H1 (cell line): ENCODE data around the gene VEPH1. TPM values are rescaled to one million over a fixed set of nuclear protein-coding genes. Genes with fewer than 3 reads are reported as not detected.

Experiments
- CTCF ChIA-PET: fragments of 300-600 bp; sonication (Branson Sonifier 250); formaldehyde crosslinking; loops from one replicate; lab custom pipeline; 2021; ENCODE audit not compliant: partially characterized antibody; lab: Charles Lee
- POLR2A ChIA-PET: fragments of 300-600 bp; sonication (Branson Sonifier 250); formaldehyde crosslinking; loops from one replicate; lab custom pipeline; 2021; ENCODE audit warnings: inconsistent platforms; ENCODE audit not compliant: partially characterized antibody; lab: Charles Lee
- DNase-seq, 2 experiments: peaks; one replicate each; pipeline versions ENCODE4 v3.0.0 to v3.0.0-alpha.2; 2010 to 2022; ENCODE audit warnings: low spot score in 2 of 2, low read depth in 1 of 2, mixed read lengths in 1 of 2
- FAIRE-seq: peaks from 2 replicates; lab custom pipeline; 2011; peaks lifted over from hg19 to GRCh38; lab: Jason Lieb, UNC
- H2AFZ ChIP-seq: 2 replicates; pipeline ENCODE4 v1.8.1; 2012; ENCODE audit warnings: low read length, inconsistent platforms
- H2AK5ac ChIP-seq: 2 replicates; pipeline ENCODE4 v1.6.1; 2013; ENCODE audit warnings: low read depth, low read length
- H2BK120ac ChIP-seq: replicated peaks from 2 replicates; pipeline ENCODE3; 2013; ENCODE audit warnings: low read depth, low read length, inconsistent platforms
- H2BK12ac ChIP-seq: 2 replicates; pipeline ENCODE4 v1.6.1; 2013; ENCODE audit warnings: low read depth, low read length
- H2BK15ac ChIP-seq: 2 replicates; pipeline ENCODE4 v1.6.1; 2013; ENCODE audit warnings: low read length
- H2BK20ac ChIP-seq: 2 replicates; pipeline ENCODE4 v1.6.1; 2013; ENCODE audit warnings: low read length
- H2BK5ac ChIP-seq: 2 replicates; pipeline ENCODE4 v1.6.1; 2013; ENCODE audit warnings: low read depth, low read length
- H3K14ac ChIP-seq: 2 replicates; pipeline ENCODE4 v1.6.1; 2013; ENCODE audit warnings: inconsistent platforms; ENCODE audit not compliant: insufficient read length
- H3K18ac ChIP-seq: 2 replicates; pipeline ENCODE4 v1.6.1; 2013; ENCODE audit warnings: low read length; ENCODE audit errors: extremely low read depth
- H3K23ac ChIP-seq: 2 replicates; pipeline ENCODE4 v1.6.1; 2013; ENCODE audit warnings: inconsistent platforms; ENCODE audit not compliant: insufficient read length
- H3K23me2 ChIP-seq: 2 replicates; pipeline ENCODE4 v1.6.1; 2013; ENCODE audit warnings: low read depth, low read length
- H3K27ac ChIP-seq: 2 replicates; pipeline ENCODE4 v1.6.1; 2011; ENCODE audit warnings: low read depth, low read length, inconsistent platforms
- H3K27me3 ChIP-seq, 4 experiments: replicated peaks in 1 of 4; 1 replicate in 1 of 4; 2 replicates in 3 of 4; pipeline versions ENCODE4 v1.6.1 to v1.8.1; 2011 to 2013; ENCODE audit warnings: low read length in 3 of 4, mild to moderate bottlenecking in 3 of 4, inconsistent platforms in 2 of 4, mixed read lengths in 2 of 4, moderate library complexity in 1 of 4; ENCODE audit not compliant: control insufficient read depth in 3 of 4, insufficient read depth in 3 of 4; ENCODE audit errors: extremely low read depth in 1 of 4
- H3K36me3 ChIP-seq, 4 experiments: 2 replicates each; pipeline versions ENCODE4 v1.6.1 to v1.8.1; 2011 to 2013; ENCODE audit warnings: mild to moderate bottlenecking in 4 of 4, low read length in 3 of 4, moderate library complexity in 2 of 4, control low read depth in 1 of 4, inconsistent platforms in 1 of 4; ENCODE audit not compliant: insufficient read depth in 4 of 4, control insufficient read depth in 2 of 4
- H3K4ac ChIP-seq: replicated peaks from 2 replicates; pipeline ENCODE3; 2013; ENCODE audit warnings: low read length, low read depth, mixed read lengths, inconsistent platforms; ENCODE audit not compliant: insufficient read length
- H3K4me1 ChIP-seq, 4 experiments: replicated peaks in 1 of 4; 1 replicate in 1 of 4; 2 replicates in 3 of 4; pipeline versions ENCODE4 v1.6.1 to v1.8.1; 2011 to 2013; ENCODE audit warnings: low read length in 3 of 4, inconsistent platforms in 2 of 4, mixed read lengths in 1 of 4; ENCODE audit not compliant: insufficient read depth in 4 of 4, control insufficient read depth in 3 of 4
- H3K4me2 ChIP-seq, 2 experiments: 2 replicates each; pipeline versions ENCODE4 v1.6.1 to v1.8.1; 2011 to 2013; ENCODE audit warnings: low read depth in 2 of 2, low read length in 2 of 2, control low read depth in 1 of 2, inconsistent platforms in 1 of 2, mild to moderate bottlenecking in 1 of 2; ENCODE audit not compliant: insufficient read depth in 1 of 2
- H3K4me3 ChIP-seq, 4 experiments: fragments of 200-600, 300-600 bp in 1 of 4; sonication (generic), shearing (Covaris generic), sonication (Bioruptor Twin) in 1 of 4; 2 replicates each; pipeline versions ENCODE4 v1.5.1 to v1.8.1; 2011 to 2016; ENCODE audit warnings: low read length in 4 of 4, low read depth in 3 of 4, control low read depth in 2 of 4, inconsistent platforms in 2 of 4, mild to moderate bottlenecking in 2 of 4, mixed read lengths in 1 of 4, moderate library complexity in 1 of 4; ENCODE audit not compliant: insufficient read depth in 2 of 4; ENCODE audit errors: extremely low read depth in 1 of 4
- H3K56ac ChIP-seq: replicated peaks from 2 replicates; pipeline ENCODE3; 2013; ENCODE audit warnings: low read depth, mild to moderate bottlenecking, mixed read lengths, low read length, inconsistent platforms; ENCODE audit not compliant: insufficient read length
- H3K79me1 ChIP-seq: 2 replicates; pipeline ENCODE4 v1.6.1; 2013; ENCODE audit warnings: low read depth, low read length, control low read depth
- H3K79me2 ChIP-seq, 2 experiments: 2 replicates each; pipeline versions ENCODE4 v1.6.1 to v1.8.1; 2012 to 2013; ENCODE audit warnings: low read length in 2 of 2, mild to moderate bottlenecking in 2 of 2, inconsistent platforms in 1 of 2; ENCODE audit not compliant: insufficient read depth in 2 of 2, control insufficient read depth in 1 of 2
- H3K9ac ChIP-seq, 4 experiments: replicated peaks in 1 of 4; 1 replicate in 1 of 4; 2 replicates in 3 of 4; pipeline versions ENCODE4 v1.6.1 to v1.8.1; 2011 to 2013; ENCODE audit warnings: low read depth in 3 of 4, low read length in 3 of 4, control low read depth in 2 of 4, mild to moderate bottlenecking in 2 of 4, moderate library complexity in 2 of 4, inconsistent platforms in 1 of 4; ENCODE audit errors: extremely low read depth in 1 of 4
- H3K9me3 ChIP-seq, 2 experiments: 2 replicates each; pipeline versions ENCODE4 v1.6.1 to v1.8.1; 2012 to 2013; ENCODE audit warnings: mild to moderate bottlenecking in 2 of 2, moderate library complexity in 2 of 2, control low read depth in 1 of 2, inconsistent platforms in 1 of 2, low read depth in 1 of 2, low read length in 1 of 2, mixed read lengths in 1 of 2; ENCODE audit not compliant: insufficient read depth in 2 of 2
- H4K20me1 ChIP-seq, 2 experiments: replicated peaks in 1 of 2; 2 replicates each; pipeline versions ENCODE3 to v1.8.1; 2011 to 2013; ENCODE audit warnings: inconsistent platforms in 2 of 2, low read length in 2 of 2, mild to moderate bottlenecking in 1 of 2; ENCODE audit not compliant: insufficient read depth in 2 of 2, control insufficient read depth in 1 of 2
- H4K5ac ChIP-seq: 2 replicates; pipeline ENCODE4 v1.6.1; 2013; ENCODE audit warnings: low read length, low read depth, mixed read lengths, inconsistent platforms; ENCODE audit not compliant: insufficient read length
- H4K8ac ChIP-seq: 2 replicates; pipeline ENCODE4 v1.8.0; 2013; ENCODE audit warnings: mild to moderate bottlenecking, moderate library complexity, low read length, inconsistent platforms; ENCODE audit not compliant: insufficient read depth; ENCODE audit errors: extremely low read depth
- H4K91ac ChIP-seq: replicated peaks from 2 replicates; pipeline ENCODE3; 2013; ENCODE audit warnings: low read length, mixed read lengths, inconsistent platforms; ENCODE audit not compliant: insufficient read length
- CBX5 ChIP-seq: fragments of 300-800, 300-1000 bp; sonication (generic); IDR thresholded peaks from 2 replicates; pipeline ENCODE4 v1.7.1; 2016; ENCODE audit warnings: antibody characterized with exemption, low read length, low read depth
- SAP30 ChIP-seq: fragments of 300-600 bp; sonication (generic); IDR thresholded peaks from 2 replicates; pipeline ENCODE4 v1.7.1; 2012; ENCODE audit warnings: low read length, moderate library complexity, mild to moderate bottlenecking, inconsistent platforms; ENCODE audit not compliant: insufficient read depth, insufficient replicate concordance
- SIRT6 ChIP-seq: IDR thresholded peaks from one replicate; pipeline ENCODE4 v1.7.1; 2012; ENCODE audit warnings: low read length, inconsistent platforms
- WGBS, 2 experiments: shearing (Covaris generic) in 1 of 2; methylation state at CpG; one replicate each; pipeline versions ENCODE4 v1.1.6 to v1.1.7; 2013 to 2015; ENCODE audit warnings: low lambda C conversion rate in 2 of 2, mixed read lengths in 2 of 2, inconsistent platforms in 1 of 2, low coverage in 1 of 2, missing lambda C conversion rate in 1 of 2; ENCODE audit not compliant: insufficient replicate concordance in 2 of 2, insufficient coverage in 1 of 2, insufficient read length in 1 of 2; ENCODE audit errors: extremely low coverage in 1 of 2, missing lambda C conversion rate in 1 of 2; 5-methylcytosine and 5-hydroxymethylcytosine counted together
- polyA plus RNA-seq, 7 experiments: library from polyadenylated mRNA; depleted of rRNA in 3 of 7; stranded (reverse) in 5 of 7; unstranded in 2 of 7; fragments of >200 nt in 5 of 7; fragments of 200-250 nt in 2 of 7; gene quantifications; 1 replicate in 5 of 7; 2 replicates in 1 of 7; 4 replicates in 1 of 7; pipeline versions ENCODE4 v1.2.1 to v1.2.3, GENCODE V29; 2011 to 2013; ENCODE audit warnings: missing spikeins in 2 of 7, mixed read lengths in 2 of 7
- total RNA-seq: library from RNA; stranded (reverse); fragmentation: NEBNext Ultra II Directional; extraction: Animal tissue kit (Norgen Biotek cat#: 25700); gene quantifications from 2 replicates; pipeline ENCODE4 v1.2.1, GENCODE V29; 2021

The VEPH1 gene
- total and polyA plus RNA-seq, 2 of the 8 experiments (the other 6 are each of a cell fraction or from before 2014, with no cell fraction given): 12.0 to 18.3 TPM

- Histone ChIP-seq H2BK20ac (no peak overlapping the region), H3K18ac (no peak overlapping the region), H4K8ac (no peak overlapping the region), H3K23me2 (no peaks in the 10 kb centered on the region), H4K91ac (no peak overlapping the region), H2BK5ac (no peak overlapping the region), H3K56ac (no peak overlapping the region), H3K79me1 (no peaks in the 10 kb centered on the region), H3K4me2 (no peak overlapping the region), H3K14ac (no peak overlapping the region), H4K5ac (no peak overlapping the region), H3K27ac (no peak overlapping the region), H3K4me1 (peaks cover 0 to 2% (median 0%) of the 10 kb centered on the region in 4 experiments; a peak in 1 of 7 replicates), H2AK5ac (no peak overlapping the region), H3K36me3 (no peaks in the 10 kb centered on the region), H3K79me2 (no peaks in the 10 kb centered on the region), H3K27me3 (no peaks in the 10 kb centered on the region), H3K4ac (no peak overlapping the region), H2BK12ac (no peak overlapping the region), H2AFZ (no peak overlapping the region), H3K23ac (no peak overlapping the region), H3K4me3 (no peak overlapping the region), H3K9ac (no peak overlapping the region), H3K9me3 (no peaks in the 10 kb centered on the region), H4K20me1 (no peaks in the 10 kb centered on the region), H2BK120ac (no peak overlapping the region), H2BK15ac (no peak overlapping the region)
- ChIA-PET CTCF (no interaction called here), POLR2A (no interaction called here)
- no peak for TF ChIP-seq SAP30
- no peak for TF ChIP-seq CBX5
- no peak for TF ChIP-seq SIRT6
- FAIRE-seq (no peak), DNase-seq (no peak)
- WGBS, 2 experiments: 82% methylated on average over 3 of the region's 3 CpGs; no CpG with 5 or more reads in 1 of the 2 experiments
Measured at GRCh38 chr3:157384491-157384890, 118.7 kb downstream of the VEPH1 start.
